GM19099 (cell line): Measurements from ENCODE around the gene PNMA3.

Experiments
- POLR2A ChIP-seq: IDR thresholded peaks from 3 replicates; pipeline ENCODE4 v1.6.1; 2011; ENCODE audit warnings: low read depth; ENCODE audit not compliant: insufficient read length; ENCODE audit errors: extremely low read depth

The PNMA3 gene, protein sequence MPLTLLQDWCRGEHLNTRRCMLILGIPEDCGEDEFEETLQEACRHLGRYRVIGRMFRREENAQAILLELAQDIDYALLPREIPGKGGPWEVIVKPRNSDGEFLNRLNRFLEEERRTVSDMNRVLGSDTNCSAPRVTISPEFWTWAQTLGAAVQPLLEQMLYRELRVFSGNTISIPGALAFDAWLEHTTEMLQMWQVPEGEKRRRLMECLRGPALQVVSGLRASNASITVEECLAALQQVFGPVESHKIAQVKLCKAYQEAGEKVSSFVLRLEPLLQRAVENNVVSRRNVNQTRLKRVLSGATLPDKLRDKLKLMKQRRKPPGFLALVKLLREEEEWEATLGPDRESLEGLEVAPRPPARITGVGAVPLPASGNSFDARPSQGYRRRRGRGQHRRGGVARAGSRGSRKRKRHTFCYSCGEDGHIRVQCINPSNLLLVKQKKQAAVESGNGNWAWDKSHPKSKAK

DNA sequence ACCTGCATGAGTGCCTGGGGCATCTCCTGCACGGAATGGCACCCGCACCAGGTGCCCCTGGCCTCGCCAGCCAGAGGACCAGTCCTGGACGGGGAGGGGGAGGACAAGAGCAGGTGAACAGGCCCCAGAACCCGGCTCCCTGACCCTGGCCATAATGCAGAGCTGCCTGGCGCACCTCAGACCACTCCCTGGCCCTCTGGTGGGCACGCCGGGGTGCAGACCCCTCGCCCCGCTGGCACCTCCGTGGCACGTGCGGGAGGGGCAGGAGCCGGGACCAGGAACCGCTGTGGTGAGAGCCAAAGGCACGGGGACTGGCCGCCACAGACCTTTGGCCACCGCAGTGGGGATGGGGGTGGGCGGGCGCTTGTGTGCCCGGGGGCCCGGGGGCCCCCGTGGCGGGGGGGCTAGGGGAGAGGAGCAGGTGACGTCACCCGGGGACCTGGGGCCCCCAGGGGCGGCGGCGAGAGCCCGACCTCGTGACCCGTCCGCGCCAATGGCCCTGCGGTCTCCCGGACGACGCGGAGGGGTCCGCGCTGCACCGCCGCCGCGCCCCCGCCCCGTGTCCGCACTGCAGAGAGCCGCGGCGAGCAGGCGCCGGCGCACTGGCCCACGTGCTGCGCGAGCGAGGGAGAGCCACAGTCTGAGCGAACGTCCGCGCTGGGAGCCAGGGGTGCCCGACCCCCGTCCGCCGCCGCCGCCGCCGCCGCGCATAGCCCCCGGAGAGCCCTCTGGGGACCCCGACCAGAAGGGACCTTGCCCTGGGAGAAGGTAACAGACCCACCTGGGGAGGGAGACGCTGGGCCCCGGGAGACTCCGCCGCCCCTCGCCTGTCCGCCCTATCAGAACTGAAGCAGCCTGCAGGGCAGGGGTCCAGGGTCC lies at the start of gene PNMA3:
Gene PNMA3, plus strand, starts transcription at position 600 of the 879 bp plus-strand sequence. CDS start 586 bp downstream, outside the sequence.
- no peak for TF ChIP-seq POLR2A

DNA sequence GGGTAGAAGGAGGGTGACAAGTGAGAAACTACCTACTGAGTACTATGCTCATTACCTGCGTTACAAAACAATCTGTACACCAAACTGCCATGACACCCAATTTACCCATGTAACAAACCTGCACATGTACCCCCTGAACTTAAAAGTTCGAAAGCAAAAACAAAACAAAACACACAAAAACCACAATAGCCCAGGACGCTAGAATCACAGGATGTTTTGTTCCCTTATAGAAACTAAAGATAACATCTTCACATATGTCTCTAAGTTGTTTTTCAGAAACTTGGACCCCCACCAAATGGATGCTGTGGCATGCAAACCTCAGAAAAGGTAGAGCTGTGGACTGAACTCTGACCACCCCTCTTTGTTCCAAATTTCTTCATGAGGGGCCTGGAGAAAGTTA lies 37.1 kb upstream of the PNMA3 start:
- no peak for TF ChIP-seq POLR2A

DNA sequence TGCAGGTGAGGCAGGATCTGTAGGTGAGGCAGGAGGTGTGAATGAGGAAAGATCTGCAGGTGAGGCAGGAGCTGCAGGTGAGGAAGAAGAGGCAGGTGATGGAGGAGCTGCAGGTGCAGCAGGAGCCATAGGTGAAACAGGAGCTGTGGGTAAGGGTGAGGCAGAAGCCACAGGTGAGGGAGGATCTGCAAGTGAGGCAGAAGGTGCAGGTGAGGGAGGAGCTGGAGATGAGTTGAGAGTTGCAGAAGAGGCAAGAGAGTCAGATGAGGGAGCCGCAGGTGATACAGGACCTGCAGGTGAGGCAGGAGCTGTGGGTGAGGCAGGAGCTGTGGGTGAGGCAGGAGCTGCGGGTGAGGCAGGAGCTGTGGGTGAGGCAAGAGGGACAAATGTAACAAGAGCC lies 27.1 kb upstream of the PNMA3 start:
- no peak for TF ChIP-seq POLR2A

- TF ChIP-seq POLR2A = no peak
Measured at GRCh38 chrX:153029875-153030274, 26.4 kb upstream of the PNMA3 start.

GRCh38 chrX:153030801-153031200 lies 25.5 kb upstream of the PNMA3 start:
- TF ChIP-seq POLR2A = no peak

DNA sequence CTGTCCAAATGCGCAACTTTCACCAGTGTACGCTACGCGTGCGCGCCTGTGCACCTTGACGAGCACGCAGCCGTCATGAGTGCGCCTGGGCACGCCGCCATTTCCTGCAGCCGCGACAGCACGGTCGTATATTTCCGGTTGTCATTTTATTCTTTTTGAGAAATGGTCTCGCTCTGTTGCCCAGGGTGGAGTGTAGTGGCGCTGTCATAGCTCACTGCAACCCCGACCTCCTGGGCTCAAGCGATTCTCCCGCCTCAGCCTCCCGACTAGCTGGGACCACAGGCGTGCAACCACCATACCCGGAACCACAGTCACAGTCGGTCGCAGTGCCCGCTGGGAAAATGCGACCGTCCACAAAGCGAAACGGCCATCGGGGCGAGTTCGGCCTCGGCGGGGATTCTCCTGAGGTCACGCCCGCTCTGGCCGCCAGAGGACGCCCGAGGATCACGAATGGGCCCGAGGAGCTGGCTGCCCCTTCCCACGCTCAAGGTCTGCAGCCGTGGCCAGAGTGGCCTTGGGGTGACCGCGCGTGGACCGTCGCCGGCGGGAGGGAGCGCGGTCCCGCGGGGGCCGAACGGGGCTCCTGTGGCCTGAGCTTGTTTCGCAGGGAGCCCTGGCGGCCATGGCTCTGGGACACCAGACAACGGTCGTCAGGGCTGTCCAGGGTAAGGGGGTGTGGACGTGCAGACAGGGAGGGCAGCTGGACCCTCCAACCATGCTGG lies 23.7 kb upstream of the PNMA3 start:
- peak; percentile 50 for TF ChIP-seq POLR2A

DNA sequence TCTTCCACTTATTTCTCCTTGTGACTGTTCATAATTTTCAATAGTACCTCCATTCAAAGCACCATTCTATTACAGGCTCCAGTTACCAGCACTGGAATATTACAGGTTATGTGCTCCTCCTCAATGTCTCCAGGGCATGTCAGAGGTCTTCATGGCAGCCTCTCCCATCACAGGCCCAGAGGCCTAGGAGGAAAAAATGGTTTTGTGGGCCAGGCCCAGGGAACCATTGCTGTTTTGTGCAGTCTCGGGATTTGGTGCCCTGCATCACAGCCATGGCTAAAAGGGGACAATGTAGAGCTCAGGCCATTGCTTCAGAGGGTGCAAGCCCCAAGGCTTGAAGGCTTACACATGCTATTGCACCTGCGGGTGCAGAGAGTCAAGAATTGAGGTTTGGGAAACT lies 7.2 kb upstream of the PNMA3 start:
- no peak for TF ChIP-seq POLR2A

DNA sequence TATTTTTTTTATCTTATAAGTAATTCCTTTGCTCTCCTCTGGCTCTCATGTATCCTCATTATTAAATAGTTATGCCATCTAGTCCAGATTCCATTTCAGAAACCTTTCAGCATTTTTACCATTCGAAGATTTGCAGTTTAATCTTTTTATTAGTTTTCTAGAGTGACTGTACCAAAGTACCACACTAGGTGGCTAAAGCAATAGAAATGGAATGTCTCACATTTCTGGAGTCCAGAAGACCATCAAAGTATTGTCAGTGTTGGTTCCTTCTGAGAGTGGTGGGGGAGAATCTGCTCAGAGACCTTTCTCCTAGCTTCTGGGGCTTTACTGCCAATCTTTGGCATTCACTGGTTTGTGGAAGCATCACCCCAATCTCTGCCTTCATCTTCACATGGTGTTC lies 3.7 kb upstream of the PNMA3 start:
- no peak for TF ChIP-seq POLR2A

GRCh38 chrX:153057281-153057680 lies 1.0 kb downstream of the PNMA3 start:
- TF ChIP-seq POLR2A = no peak

DNA sequence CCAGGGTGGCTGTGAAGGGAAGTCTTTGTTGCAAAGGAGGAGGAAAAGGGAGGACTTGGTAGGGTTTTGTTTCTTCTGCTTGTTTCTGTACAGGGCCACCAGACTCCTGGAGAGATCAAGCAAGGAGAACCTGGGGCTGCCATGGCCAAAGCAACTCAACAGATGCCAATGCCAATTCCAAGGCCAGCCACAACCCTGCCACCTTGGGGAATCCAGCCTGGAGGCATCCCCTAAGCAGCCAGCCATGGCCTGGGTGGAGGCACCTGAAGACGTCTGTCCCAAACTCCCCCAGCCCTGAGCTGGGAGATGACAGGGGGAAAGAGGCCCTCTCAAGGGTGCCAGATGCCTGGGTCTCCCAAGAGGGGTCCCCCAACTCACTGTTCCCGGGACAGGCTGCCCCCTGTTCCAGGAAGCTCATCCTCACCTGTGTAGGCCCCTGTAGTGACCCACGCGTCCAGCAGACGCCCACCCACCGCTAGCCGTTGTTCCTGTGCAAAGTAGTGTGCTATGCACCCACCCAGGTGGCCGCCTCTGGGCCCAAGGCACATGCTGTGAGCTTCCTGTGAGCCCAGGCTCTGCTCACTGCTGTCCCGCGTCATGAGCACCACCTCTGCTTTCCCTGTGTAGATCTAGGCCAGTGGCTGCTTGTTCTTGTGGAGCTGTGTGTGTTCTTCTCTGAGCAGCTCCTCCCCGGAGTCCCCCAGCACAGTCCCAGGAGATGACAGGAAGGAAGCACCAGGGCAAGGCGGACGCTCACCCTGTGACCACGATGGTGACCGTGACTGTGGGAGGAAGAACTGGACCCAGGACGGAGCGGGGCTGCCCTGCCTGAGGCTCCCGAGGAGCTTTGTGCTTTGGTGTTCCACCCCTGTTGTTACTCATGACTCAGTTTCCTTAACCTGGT lies 3.2 kb downstream of the PNMA3 start:
- no peak for TF ChIP-seq POLR2A

DNA sequence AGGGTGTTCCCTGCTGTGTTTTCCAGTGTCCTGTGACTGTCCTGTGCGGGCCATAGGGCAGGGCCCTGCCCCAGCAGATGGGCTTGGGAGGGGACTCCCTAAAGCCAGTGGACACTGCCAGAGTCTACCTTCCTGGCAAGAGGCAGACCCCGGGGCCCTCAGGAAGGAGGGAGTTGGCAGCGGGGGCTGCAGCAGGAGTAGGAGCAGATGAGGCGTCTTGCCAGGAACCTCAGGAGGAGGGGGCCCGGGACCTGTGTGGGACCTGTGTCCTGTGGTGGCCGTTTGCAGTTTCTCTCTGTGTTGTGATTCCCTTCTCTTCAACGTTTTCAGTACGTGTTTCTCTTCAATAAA lies 3.8 kb downstream of the PNMA3 start:
- no peak for TF ChIP-seq POLR2A

DNA sequence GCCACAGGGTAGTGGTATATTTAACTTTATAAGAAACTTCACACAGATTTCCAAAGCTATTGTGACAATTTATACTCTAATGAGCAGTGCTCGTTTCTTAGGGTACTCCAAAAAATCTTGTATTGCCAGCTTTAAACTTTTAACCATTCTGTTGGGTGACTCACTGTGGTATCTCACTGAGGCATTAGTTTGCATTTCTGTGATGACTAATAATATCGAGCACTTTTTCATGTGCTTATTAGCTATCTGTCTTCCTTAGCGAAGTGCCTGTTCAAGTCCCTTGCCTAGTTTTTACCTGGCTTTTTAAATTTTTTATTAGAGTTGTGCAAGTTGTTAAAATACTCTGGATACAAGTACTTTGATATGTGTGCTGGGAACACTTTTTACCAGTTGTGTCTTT lies 5.5 kb downstream of the PNMA3 start:
- no peak for TF ChIP-seq POLR2A

DNA sequence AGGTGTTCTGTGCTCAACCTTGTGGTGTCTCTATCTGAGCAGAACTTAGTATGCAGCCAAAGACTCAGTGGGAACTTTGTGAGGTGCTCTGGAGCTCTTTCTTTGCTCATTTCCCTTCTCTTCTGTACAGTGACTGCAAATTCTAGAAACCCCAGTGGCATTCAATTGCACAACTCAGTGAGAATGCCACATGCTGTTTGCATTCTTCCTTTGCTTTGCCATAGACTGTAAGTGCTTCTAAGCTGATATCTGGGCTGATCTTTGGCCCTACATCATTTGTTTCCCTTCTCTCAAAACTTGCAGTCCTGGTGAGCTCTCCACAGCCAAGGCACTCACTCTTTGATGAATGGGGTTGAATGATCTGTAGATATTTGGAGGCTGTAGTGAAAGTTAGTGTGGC lies 7.0 kb downstream of the PNMA3 start:
- TF ChIP-seq POLR2A = no peak

DNA sequence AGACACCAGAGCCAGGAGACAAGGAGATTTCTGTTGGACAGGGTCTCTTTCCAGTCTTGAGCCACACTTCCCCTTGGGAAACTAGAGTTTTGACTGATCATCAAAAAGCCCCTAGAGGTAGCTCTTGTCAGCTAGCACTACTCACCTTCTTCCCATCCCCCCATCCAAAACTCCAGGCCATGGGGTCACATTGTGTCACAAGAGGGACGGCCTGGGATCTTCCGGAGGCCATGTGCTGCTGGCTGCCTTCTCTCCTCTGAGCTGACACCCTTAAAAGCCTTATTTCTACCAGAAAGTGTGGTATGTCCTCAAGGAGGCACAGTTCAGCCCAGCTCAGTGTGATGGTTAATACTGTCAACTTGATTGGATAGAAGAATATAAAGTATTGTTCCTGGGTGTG lies 7.8 kb downstream of the PNMA3 start:
- no peak for TF ChIP-seq POLR2A
